Measurements from ENCODE around the gene DRAM2.

GRCh38 chr1:111084999-111085398 lies 54.9 kb downstream of the DRAM2 start:
- TF ChIP-seq ZNF121 (tag by site-specific recombination; IDR thresholded peaks at IDR 0.05) (no peak), ZBTB7A (tag by site-specific recombination; IDR thresholded peaks at IDR 0.05; ENCODE audit: low read depth) (no peak)
- TF ChIP-seq, protein P1, sequence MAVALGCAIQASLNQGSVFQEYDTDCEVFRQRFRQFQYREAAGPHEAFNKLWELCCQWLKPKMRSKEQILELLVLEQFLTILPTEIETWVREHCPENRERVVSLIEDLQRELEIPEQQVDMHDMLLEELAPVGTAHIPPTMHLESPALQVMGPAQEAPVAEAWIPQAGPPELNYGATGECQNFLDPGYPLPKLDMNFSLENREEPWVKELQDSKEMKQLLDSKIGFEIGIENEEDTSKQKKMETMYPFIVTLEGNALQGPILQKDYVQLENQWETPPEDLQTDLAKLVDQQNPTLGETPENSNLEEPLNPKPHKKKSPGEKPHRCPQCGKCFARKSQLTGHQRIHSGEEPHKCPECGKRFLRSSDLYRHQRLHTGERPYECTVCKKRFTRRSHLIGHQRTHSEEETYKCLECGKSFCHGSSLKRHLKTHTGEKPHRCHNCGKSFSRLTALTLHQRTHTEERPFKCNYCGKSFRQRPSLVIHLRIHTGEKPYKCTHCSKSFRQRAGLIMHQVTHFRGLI (tag by site-specific recombination; IDR thresholded peaks at IDR 0.05) = no peak

Measured in HEK293 (cell line).